SK-N-SH treated with all-trans-retinoic acid at 6 μM for 48 hours (cell line): ENCODE data around the gene DNAJC1.

Source experiments
- BACH2 ChIP-seq: fragments of 250-450 bp; sonication (Bioruptor Pico); IDR thresholded peaks from 2 replicates; pipeline ENCODE4 v1.9.0; 2021; ENCODE audit warnings: mild to moderate bottlenecking, borderline replicate concordance
- CSDC2 ChIP-seq: fragments of 250-450 bp; sonication (Bioruptor Pico); IDR thresholded peaks from 2 replicates; pipeline ENCODE4 v1.5.0; 2020; ENCODE audit warnings: mild to moderate bottlenecking, moderate library complexity
- ESRRG ChIP-seq: fragments of 250-450 bp; sonication (Bioruptor Pico); IDR thresholded peaks from 2 replicates; pipeline ENCODE4 v1.6.1; 2021; ENCODE audit warnings: mild to moderate bottlenecking
- RARB ChIP-seq: fragments of 250-450 bp; sonication (Bioruptor Pico); IDR thresholded peaks from 2 replicates; pipeline ENCODE4 v1.8.0; 2021; ENCODE audit warnings: mild to moderate bottlenecking, moderate library complexity
- TCF4 ChIP-seq: fragments of 250-450 bp; sonication (Bioruptor Pico); IDR thresholded peaks from 2 replicates; pipeline ENCODE4 v1.8.0; 2021; ENCODE audit warnings: mild to moderate bottlenecking, moderate library complexity, borderline replicate concordance
- TSHZ2 ChIP-seq: fragments of 250-450 bp; sonication (Bioruptor Pico); IDR thresholded peaks from 2 replicates; pipeline ENCODE4 v1.5.0; 2020; ENCODE audit warnings: mild to moderate bottlenecking, moderate library complexity
- ZFP3 ChIP-seq: fragments of 250-450 bp; sonication (Bioruptor Pico); IDR thresholded peaks from 2 replicates; pipeline ENCODE4 v1.5.0; 2020; ENCODE audit warnings: mild to moderate bottlenecking, moderate library complexity
- ZFP30 ChIP-seq: fragments of 450-650 bp; formaldehyde crosslinking; IDR thresholded peaks from 2 replicates; pipeline ENCODE4 v1.5.0; 2022; ENCODE audit warnings: mild to moderate bottlenecking, moderate library complexity
- ZNF565 ChIP-seq: fragments of 450-650 bp; formaldehyde crosslinking; conservative IDR thresholded peaks from 2 replicates; pipeline ENCODE4 v1.5.0; 2020; ENCODE audit warnings: low read depth, mild to moderate bottlenecking, moderate library complexity
- ZNF70 ChIP-seq: fragments of 450-650 bp; formaldehyde crosslinking; IDR thresholded peaks from 2 replicates; pipeline ENCODE4 v1.5.0; 2020; ENCODE audit warnings: mild to moderate bottlenecking, moderate library complexity

- TF ChIP-seq RARB (CRISPR knock-in tag), result no peak
- TF ChIP-seq ZNF565 (CRISPR knock-in tag), result no peak
- TF ChIP-seq ZNF70, result no peak
- no peak for TF ChIP-seq TSHZ2 (CRISPR knock-in tag)
- TF ChIP-seq BACH2 (CRISPR knock-in tag), result no peak
- TF ChIP-seq ZFP3 (CRISPR knock-in tag), result no peak
- TF ChIP-seq ESRRG, result no peak
- TF ChIP-seq CSDC2 (CRISPR knock-in tag), result no peak
- no peak for TF ChIP-seq ZFP30 (CRISPR knock-in tag)
- no peak for TF ChIP-seq TCF4 (CRISPR knock-in tag)
These were observed 251.9 kb downstream of the DNAJC1 start for GRCh38 chr10:21751341-21752310.
